22Rv1 (cell line): ENCODE measurements around the gene PBX2.

Experiments
- ZFX ChIP-seq: fragments of 450-650 bp; IDR thresholded peaks from 2 replicates; pipeline ENCODE4 v1.6.1; 2017; ENCODE audit warnings: antibody characterized with exemption, borderline replicate concordance
- TF ChIP-seq, protein P1 (sequence below): fragments of 450-650 bp; IDR thresholded peaks from 2 replicates; pipeline ENCODE4 v1.5.1; 2017; ENCODE audit warnings: mild to moderate bottlenecking

DNA sequence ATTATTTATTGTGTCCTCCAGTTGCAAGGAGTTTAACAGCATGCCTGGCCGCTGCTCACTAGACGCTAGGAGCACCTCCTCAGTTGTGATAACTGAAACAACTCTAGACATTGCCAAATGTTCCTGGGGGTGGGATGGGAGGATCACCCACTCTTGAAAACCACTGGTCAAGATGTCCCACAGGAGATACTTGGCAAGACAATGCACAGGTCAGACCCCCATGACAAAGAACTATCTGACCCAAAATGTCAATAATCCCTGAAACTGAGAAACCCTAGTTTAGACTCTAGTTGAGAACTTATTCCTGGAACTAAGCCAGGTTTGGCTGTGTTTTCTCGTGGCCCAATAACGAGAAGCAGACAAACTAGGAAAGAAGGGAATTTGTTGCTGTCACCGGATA, 50.4 kb downstream of the PBX2 start:
- TF ChIP-seq, protein P1, sequence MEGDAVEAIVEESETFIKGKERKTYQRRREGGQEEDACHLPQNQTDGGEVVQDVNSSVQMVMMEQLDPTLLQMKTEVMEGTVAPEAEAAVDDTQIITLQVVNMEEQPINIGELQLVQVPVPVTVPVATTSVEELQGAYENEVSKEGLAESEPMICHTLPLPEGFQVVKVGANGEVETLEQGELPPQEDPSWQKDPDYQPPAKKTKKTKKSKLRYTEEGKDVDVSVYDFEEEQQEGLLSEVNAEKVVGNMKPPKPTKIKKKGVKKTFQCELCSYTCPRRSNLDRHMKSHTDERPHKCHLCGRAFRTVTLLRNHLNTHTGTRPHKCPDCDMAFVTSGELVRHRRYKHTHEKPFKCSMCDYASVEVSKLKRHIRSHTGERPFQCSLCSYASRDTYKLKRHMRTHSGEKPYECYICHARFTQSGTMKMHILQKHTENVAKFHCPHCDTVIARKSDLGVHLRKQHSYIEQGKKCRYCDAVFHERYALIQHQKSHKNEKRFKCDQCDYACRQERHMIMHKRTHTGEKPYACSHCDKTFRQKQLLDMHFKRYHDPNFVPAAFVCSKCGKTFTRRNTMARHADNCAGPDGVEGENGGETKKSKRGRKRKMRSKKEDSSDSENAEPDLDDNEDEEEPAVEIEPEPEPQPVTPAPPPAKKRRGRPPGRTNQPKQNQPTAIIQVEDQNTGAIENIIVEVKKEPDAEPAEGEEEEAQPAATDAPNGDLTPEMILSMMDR = no peak
- no peak for TF ChIP-seq ZFX
